ENCODE data around the gene MOV10L1. TPM values are rescaled to one million over a fixed set of nuclear protein-coding genes. Genes with fewer than 3 reads are reported as not detected.

The MOV10L1 gene
- total RNA-seq, 6 experiments from 2014 or later: 0.21 to 0.31 (median 0.24) TPM; not detected in 2

GRCh38 chr22:50184902-50185374 is 95.1 kb downstream of the MOV10L1 start:
- peak overlapping the region; percentile 38 to 67 (median 44) for H3K4me3 ChIP-seq
- intact Hi-C loops (cut with DNase I): no loop called here
- 2% methylated on average over 7 of the region's 63 CpGs for WGBS (ENCODE audit: insufficient coverage, low coverage, low lambda C conversion rate, missing lambda C conversion rate)
- peak overlapping the region; percentile 5 to 68 (median 33) for H3K27ac ChIP-seq
- DNase-seq (peak in 1 of 3 donors; percentile 37), ATAC-seq (no peak)
- TF ChIP-seq POLR2A (IDR thresholded peaks at IDR 0.05): no peak
- no peak for TF ChIP-seq CTCF (IDR thresholded peaks at IDR 0.05)
- H3K27me3 ChIP-seq: no peaks in the 10 kb centered on the region
- H3K4me1 ChIP-seq: peaks cover 0 to 38% (median 9%) of the 10 kb centered on the region in 4 donors
- H3K36me3 ChIP-seq: no peaks in the 10 kb centered on the region
- no peaks in the 10 kb centered on the region for H3K9me3 ChIP-seq

- intact Hi-C loops (cut with DNase I): no loop called here
- peak within 1 kb of the TSS; percentile 59 to 67 (median 62) for H3K4me3 ChIP-seq
- H3K9me3 ChIP-seq: no peaks in the 10 kb centered on the region
- WGBS (ENCODE audit: insufficient coverage, low coverage, low lambda C conversion rate, missing lambda C conversion rate): 0% methylated on average over 11 of the region's 90 CpGs
- ATAC-seq: peak; percentile 80 to 88 (median 82)
- DNase-seq: peak; percentile 92 to 94 (median 93)
- no peak for TF ChIP-seq CTCF (IDR thresholded peaks at IDR 0.05)
- no peak for TF ChIP-seq POLR2A (IDR thresholded peaks at IDR 0.05)
- H3K4me1 ChIP-seq: peaks cover 0 to 41% (median 11%) of the 10 kb centered on the region in 4 donors
- H3K27me3 ChIP-seq: no peaks in the 10 kb centered on the region
- H3K36me3 ChIP-seq: no peaks in the 10 kb centered on the region
- peak within 1 kb of the TSS; percentile 31 to 68 (median 60) for H3K27ac ChIP-seq
Measured at GRCh38 chr22:50185375-50186087, 95.7 kb downstream of the MOV10L1 start, which contains the start of gene TRABD. Gene TRABD (plus strand): TSS chr22:50185913. CDS start chr22:50193061, 7,148 bp downstream.

- WGBS (ENCODE audit: insufficient coverage, low coverage, low lambda C conversion rate, missing lambda C conversion rate): 2% methylated on average over 23 of the region's 47 CpGs
- intact Hi-C loops (cut with DNase I): no loop called here
- Histone ChIP-seq H3K9me3 (no peaks in the 10 kb centered on the region), H3K27ac (peak overlapping the region; percentile 31 to 60 (median 49)), H3K4me1 (peaks cover 0 to 44% (median 11%) of the 10 kb centered on the region in 4 donors), H3K27me3 (no peaks in the 10 kb centered on the region), H3K4me3 (peak overlapping the region; percentile 59 to 67 (median 62)), H3K36me3 (no peaks in the 10 kb centered on the region)
- DNase-seq (no peak), ATAC-seq (no peak)
- TF ChIP-seq POLR2A (IDR thresholded peaks at IDR 0.05): no peak
- no peak for TF ChIP-seq CTCF (IDR thresholded peaks at IDR 0.05)
Measured at GRCh38 chr22:50186181-50186714, 96.4 kb downstream of the MOV10L1 start.

GRCh38 chr22:50186761-50187523 is 97.1 kb downstream of the MOV10L1 start:
- ATAC-seq (no peak), DNase-seq (peak in 2 of 3 donors; percentile 38 to 56)
- peak overlapping the region in 2 of 3 donors; percentile 49 to 60 for H3K27ac ChIP-seq
- H3K4me3 ChIP-seq: peak overlapping the region; percentile 59 to 67 (median 62)
- no peaks in the 10 kb centered on the region for H3K36me3 ChIP-seq
- peaks cover 0 to 44% (median 11%) of the 10 kb centered on the region in 4 donors for H3K4me1 ChIP-seq
- 80% methylated on average over 2 of the region's 26 CpGs for WGBS (ENCODE audit: insufficient coverage, low coverage, low lambda C conversion rate, missing lambda C conversion rate)
- no peaks in the 10 kb centered on the region for H3K27me3 ChIP-seq
- no peaks in the 10 kb centered on the region for H3K9me3 ChIP-seq
- TF ChIP-seq CTCF (IDR thresholded peaks at IDR 0.05): no peak
- no peak for TF ChIP-seq POLR2A (IDR thresholded peaks at IDR 0.05)
- intact Hi-C loops (cut with DNase I): no loop called here
